ENCODE measurements around the gene DZANK1. TPM values are rescaled to one million over a fixed set of nuclear protein-coding genes. Genes with fewer than 3 reads are reported as not detected.
"Not testable (repeated sequence)": the region's sequence is repeated elsewhere in the genome, so short reads cannot be mapped to it uniquely, and the experiment has no call there.

DZANK1 gene
- total RNA-seq: 0.38 TPM
- long read RNA-seq, partial matches to known transcripts: 1 of 1 reads
- long read RNA-seq, other reads (novel, unspliced or antisense): 0 of 1 reads

- intact Hi-C loops (cut with DNase I): loop anchor here (2.0 kb wide), 2 partner anchors 40 to 178 kb away; partner anchors contain the start of genes SEC23B and ZNF133
- peak; percentile 97 for DNase-seq (ENCODE audit: low spot score)
These were observed at the start of gene DZANK1, which contains the start of gene POLR3F for GRCh38 chr20:18466894-18467730. Gene DZANK1, minus strand, starts transcription at chr20:18467030. Its CDS starts 1,672 bp downstream, at chr20:18465358. Gene POLR3F, plus strand, starts transcription at chr20:18467390. Its CDS starts 117 bp downstream, at chr20:18467507.

DNA sequence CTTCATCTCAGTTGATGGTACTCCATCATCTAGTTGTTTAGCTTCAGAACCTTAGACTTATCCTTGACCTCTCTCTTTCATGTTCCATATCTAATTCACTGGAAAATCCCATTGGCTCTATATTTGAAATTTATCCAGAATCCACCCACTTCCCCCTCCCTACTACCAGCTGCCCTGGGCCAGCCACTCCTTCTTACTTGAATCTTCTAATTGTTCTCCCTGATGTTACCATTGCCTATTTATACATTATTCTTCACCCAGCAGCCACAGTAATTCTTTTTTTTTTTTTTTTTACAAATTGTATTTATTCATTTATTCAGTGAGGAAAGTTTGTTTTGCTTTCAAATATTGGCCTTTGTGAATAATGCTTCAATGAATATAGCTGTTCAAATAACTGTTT lies 49.1 kb upstream of the DZANK1 start:
- DNase-seq (ENCODE audit: low spot score): no peak
- intact Hi-C loops (cut with DNase I): no loop called here

GRCh38 chr20:18514127-18514526 lies 47.3 kb upstream of the DZANK1 start:
- intact Hi-C loops (cut with DNase I): no loop called here

DNA sequence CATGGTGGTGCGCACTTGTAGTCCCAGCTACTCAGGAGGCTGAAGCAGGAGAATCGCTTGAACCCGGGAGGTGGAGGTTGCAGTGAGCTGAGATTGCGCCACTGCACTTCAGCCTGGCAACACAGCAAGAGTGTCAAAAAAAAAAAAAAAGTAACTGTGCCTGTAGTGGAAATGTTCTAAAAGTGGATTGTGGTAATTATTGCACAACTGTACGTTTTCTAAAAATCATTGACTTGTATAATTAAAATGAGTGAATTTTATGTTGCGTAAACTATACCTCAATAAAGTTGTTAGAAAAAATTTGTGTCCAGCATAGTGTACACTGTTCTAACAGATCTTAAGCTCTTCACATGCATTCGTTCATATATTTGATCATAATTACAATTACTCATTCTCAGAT lies 46.4 kb upstream of the DZANK1 start:
- DNase-seq (ENCODE audit: low spot score): no peak
- intact Hi-C loops (cut with DNase I): no loop called here

More at GRCh38 chr20:18514127-18514526, 47.3 kb upstream of the DZANK1 start:
- no peak for DNase-seq (ENCODE audit: low spot score)

DNA sequence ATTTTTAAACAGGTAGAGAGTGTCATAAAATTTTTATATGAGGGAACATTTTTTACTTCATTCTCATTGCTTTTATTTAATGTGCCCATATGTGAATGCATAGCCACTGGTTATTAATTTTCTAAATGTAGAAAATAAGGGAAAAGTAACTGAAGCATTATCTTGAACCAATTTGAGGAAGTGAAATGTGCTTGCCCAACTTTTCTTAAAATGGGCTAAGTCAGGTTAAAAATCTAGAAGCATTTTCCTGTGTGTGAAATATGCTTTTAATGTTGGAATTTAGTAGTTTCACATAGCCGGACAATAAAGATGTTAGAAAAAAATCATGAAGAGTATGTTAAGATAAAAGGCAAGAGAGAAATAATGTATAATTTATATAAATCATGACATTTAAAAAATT lies 44.7 kb upstream of the DZANK1 start:
- intact Hi-C loops (cut with DNase I): no loop called here
- no peak for DNase-seq (ENCODE audit: low spot score)

GRCh38 chr20:18507218-18508191 lies 40.7 kb upstream of the DZANK1 start, which contains the start of gene SEC23B:
Gene SEC23B, plus strand, starts transcription at chr20:18507940. Its CDS starts 2,896 bp downstream, at chr20:18510836.
- peak; percentile 98 for DNase-seq (ENCODE audit: low spot score)
- intact Hi-C loops (cut with DNase I): loop anchor here (2.0 to 5.0 kb wide), 3 partner anchors 41 to 220 kb away; partner anchors contain the start of genes DZANK1, POLR3F, SMIM26 and ZNF133

DNA sequence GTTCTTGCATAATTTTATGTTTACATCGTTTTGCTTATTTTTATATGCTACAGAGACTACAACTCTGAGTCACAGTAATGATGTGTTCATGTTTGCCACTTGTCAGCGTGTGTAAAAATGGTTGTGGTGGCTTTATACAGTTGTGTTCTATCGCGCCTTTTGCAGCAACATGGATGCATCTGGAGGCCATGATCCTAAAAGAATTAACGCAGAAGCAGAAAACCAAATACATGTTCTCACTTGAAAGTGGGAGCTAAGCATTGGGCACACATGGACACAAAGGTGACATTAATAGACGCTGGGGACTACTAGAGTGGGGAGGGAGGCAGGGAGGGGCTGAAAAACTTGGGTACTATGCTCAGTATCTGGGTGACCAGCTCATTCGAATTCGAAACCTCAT lies 39.9 kb upstream of the DZANK1 start:
- no peak for DNase-seq (ENCODE audit: low spot score)
- intact Hi-C loops (cut with DNase I): loop anchor here (2.0 to 5.0 kb wide), 3 partner anchors 40 to 219 kb away; partner anchors contain the start of genes DZANK1, POLR3F, SMIM26 and ZNF133

- no peak for DNase-seq (ENCODE audit: low spot score)
These were observed 37.7 kb upstream of the DZANK1 start for GRCh38 chr20:18504479-18505060.

DNA sequence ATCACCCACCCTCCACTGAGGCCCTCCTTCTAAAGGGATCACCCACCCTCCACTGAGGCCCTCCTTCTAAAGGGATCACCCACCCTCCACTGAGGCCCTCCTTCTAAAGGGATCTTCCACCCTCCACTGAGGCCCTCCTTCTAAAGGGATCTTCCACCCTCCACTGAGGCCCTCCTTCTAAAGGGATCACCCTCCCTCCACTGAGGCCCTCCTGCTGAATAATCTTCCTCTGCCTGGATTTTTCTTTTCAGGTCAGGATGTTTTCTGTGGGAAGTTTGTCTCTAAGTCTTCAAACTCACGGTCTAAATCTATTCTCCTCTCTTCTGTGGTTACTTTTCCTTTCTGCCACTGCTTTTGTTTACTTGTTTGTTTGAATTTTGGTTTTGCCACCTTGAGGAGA lies 34.8 kb upstream of the DZANK1 start:
- intact Hi-C loops (cut with DNase I): not testable (repeated sequence)

More at GRCh38 chr20:18504479-18505060, 37.7 kb upstream of the DZANK1 start:
- intact Hi-C loops (cut with DNase I): loop anchor here (5.0 kb wide), 2 partner anchors 63 to 217 kb away; partner anchors contain the start of genes SMIM26 and ZNF133

DNA sequence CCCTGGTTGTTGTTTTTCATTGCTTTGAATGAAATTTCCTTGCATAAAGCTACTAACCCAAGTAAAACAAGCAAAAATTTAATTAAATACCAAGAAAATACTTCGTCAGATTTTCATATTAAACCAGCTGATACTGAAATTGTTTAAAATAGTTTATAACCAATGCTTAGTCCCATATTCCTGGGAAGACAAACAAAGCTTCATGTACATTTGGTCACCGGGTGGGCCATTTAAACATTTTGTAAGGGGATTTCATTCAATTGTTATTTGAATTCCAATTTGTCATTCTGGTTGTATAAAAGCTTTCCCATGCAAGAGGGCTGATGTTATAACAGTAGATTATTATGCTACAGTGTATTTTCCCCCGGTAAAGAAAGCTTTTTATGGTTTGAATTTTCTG lies 30.8 kb upstream of the DZANK1 start:
- no peak for DNase-seq (ENCODE audit: low spot score)
- intact Hi-C loops (cut with DNase I): no loop called here

More for the DNA sequence above, 34.8 kb upstream of the DZANK1 start:
- not testable (repeated sequence) for DNase-seq (ENCODE audit: low spot score)

GRCh38 chr20:18496740-18497592 lies 30.1 kb upstream of the DZANK1 start, which contains the start of gene RBBP9:
Gene RBBP9, minus strand, starts transcription at chr20:18497225. Its CDS starts 58 bp downstream, at chr20:18497167.
- intact Hi-C loops (cut with DNase I): no loop called here
- DNase-seq (ENCODE audit: low spot score): peak; percentile 94

DNA sequence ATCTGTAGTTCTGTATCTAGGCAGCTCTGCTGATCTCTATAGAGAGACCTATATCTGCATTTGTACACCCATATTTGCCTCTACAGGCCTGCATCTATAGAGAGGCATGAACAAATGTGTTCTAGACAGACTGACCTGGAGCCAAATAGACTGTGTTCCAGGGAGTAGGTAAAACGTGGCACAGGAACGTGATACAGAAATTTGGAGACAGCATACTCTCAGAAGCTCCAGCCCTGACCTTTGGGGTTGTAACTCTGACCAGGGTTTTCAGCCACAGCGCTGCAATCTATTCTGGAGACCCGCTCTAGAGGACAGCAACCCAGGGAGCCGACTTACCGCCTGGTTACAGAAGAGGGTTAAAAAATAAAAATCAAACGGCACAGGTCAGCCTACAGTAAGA lies 29.2 kb upstream of the DZANK1 start:
- intact Hi-C loops (cut with DNase I): no loop called here

GRCh38 chr20:18488301-18488700 lies 21.5 kb upstream of the DZANK1 start:
- no peak for DNase-seq (ENCODE audit: low spot score)

More for the DNA sequence above, 29.2 kb upstream of the DZANK1 start:
- no peak for DNase-seq (ENCODE audit: low spot score)

DNA sequence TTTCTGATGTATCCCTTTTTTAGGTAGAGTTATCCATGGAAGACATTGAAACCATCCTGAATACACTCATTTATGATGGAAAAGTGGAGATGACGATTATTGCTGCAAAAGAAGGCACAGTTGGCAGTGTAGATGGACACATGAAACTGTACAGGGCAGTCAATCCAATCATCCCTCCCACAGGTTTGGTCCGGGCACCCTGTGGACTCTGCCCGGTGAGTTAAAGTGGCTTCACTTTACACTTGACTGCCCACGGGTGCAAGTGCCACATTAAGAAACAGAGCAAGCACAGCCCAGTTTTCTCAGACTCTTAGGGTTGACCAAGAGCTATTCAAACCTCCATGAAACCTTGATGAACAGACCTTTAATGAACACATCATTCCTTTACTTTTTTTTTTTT lies 14.8 kb upstream of the DZANK1 start:
- DNase-seq (ENCODE audit: low spot score): no peak
- intact Hi-C loops (cut with DNase I): no loop called here

More at GRCh38 chr20:18488301-18488700, 21.5 kb upstream of the DZANK1 start:
- intact Hi-C loops (cut with DNase I): no loop called here

GRCh38 chr20:18477821-18478220 lies 11.0 kb upstream of the DZANK1 start:
- DNase-seq (ENCODE audit: low spot score): no peak
- intact Hi-C loops (cut with DNase I): no loop called here

GRCh38 chr20:18477218-18477617 lies 10.4 kb upstream of the DZANK1 start:
- intact Hi-C loops (cut with DNase I): no loop called here
- DNase-seq (ENCODE audit: low spot score): no peak

GRCh38 chr20:18466574-18466893 lies 296 bp downstream of the DZANK1 start:
- intact Hi-C loops (cut with DNase I): loop anchor here (2.0 kb wide), 2 partner anchors 40 to 178 kb away; partner anchors contain the start of genes SEC23B and ZNF133
- no peak for DNase-seq (ENCODE audit: low spot score)

Data from cardiac septum (tissue), 1 donor.